Measurements from ENCODE around the gene TMEM258.

DNA sequence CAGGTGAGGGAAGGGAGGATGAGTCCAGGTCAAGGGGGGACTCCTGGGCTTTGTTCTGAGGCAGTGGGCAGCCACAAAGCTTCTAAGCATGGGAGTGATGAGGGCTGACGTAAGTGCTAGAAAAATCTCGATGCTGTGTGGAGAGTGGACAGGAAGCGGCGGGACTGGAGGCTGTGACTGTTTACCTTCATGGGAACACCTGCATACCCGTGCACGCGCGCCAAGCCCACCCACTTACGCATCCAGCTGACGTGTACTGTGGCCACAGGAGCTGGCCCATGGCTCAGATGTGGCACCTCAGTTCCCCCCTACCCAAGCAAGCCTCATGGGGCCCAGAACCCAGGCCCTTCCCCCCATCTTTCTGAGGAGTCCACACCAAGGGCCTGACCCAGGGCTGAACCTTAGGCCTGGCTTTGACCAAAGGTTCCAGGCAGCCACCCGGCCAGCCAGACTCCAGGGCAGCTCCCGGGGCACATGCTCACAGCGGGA is 26.0 kb downstream of the TMEM258 start:
- no peak for TF ChIP-seq EZH2 (IDR thresholded peaks at IDR 0.05; ENCODE audit: low read depth, unreplicated experiment)
- no peak for TF ChIP-seq CREB1 (CRISPR knock-in tag; IDR thresholded peaks at IDR 0.05; ENCODE audit: low read depth)
- TF ChIP-seq REST (IDR thresholded peaks at IDR 0.05; ENCODE audit: unreplicated experiment): no peak
- TF ChIP-seq, protein P1, sequence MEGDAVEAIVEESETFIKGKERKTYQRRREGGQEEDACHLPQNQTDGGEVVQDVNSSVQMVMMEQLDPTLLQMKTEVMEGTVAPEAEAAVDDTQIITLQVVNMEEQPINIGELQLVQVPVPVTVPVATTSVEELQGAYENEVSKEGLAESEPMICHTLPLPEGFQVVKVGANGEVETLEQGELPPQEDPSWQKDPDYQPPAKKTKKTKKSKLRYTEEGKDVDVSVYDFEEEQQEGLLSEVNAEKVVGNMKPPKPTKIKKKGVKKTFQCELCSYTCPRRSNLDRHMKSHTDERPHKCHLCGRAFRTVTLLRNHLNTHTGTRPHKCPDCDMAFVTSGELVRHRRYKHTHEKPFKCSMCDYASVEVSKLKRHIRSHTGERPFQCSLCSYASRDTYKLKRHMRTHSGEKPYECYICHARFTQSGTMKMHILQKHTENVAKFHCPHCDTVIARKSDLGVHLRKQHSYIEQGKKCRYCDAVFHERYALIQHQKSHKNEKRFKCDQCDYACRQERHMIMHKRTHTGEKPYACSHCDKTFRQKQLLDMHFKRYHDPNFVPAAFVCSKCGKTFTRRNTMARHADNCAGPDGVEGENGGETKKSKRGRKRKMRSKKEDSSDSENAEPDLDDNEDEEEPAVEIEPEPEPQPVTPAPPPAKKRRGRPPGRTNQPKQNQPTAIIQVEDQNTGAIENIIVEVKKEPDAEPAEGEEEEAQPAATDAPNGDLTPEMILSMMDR (conservative IDR thresholded peaks at IDR 0.05; ENCODE audit: low read depth in 2 of 2): no peak
- no peak for TF ChIP-seq POLR2AphosphoS5 (IDR thresholded peaks at IDR 0.05; ENCODE audit: low read depth)
- no peak for TF ChIP-seq EZH2phosphoT487 (IDR thresholded peaks at IDR 0.05; ENCODE audit: unreplicated experiment)
- TF ChIP-seq JUNB (IDR thresholded peaks at IDR 0.05; ENCODE audit: unreplicated experiment): no peak
- no peak for TF ChIP-seq STAT1 (IDR thresholded peaks at IDR 0.05; ENCODE audit: unreplicated experiment)
- TF ChIP-seq, protein P2, sequence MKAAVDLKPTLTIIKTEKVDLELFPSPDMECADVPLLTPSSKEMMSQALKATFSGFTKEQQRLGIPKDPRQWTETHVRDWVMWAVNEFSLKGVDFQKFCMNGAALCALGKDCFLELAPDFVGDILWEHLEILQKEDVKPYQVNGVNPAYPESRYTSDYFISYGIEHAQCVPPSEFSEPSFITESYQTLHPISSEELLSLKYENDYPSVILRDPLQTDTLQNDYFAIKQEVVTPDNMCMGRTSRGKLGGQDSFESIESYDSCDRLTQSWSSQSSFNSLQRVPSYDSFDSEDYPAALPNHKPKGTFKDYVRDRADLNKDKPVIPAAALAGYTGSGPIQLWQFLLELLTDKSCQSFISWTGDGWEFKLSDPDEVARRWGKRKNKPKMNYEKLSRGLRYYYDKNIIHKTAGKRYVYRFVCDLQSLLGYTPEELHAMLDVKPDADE (IDR thresholded peaks at IDR 0.05): no peak
- TF ChIP-seq ZNF331 (CRISPR knock-in tag; IDR thresholded peaks at IDR 0.05; ENCODE audit: low read depth): no peak
- TF ChIP-seq ZNF114 (CRISPR knock-in tag; IDR thresholded peaks at IDR 0.05): no peak

Measured in GM23338 (cell line).